HEK293 (cell line): ENCODE measurements around the gene FBXW5.

Experiments
- CTCF ChIA-PET: fragments of 350-600 bp; formaldehyde crosslinking; extraction: SDS; loops from one replicate; lab custom pipeline; 2021; ENCODE audit warnings: antibody characterized with exemption; lab: Yijun Ruan, JAX
- POLR2A ChIA-PET: fragments of 300-600 bp; formaldehyde crosslinking; extraction: SDS; loops from one replicate; lab custom pipeline; 2020; ENCODE audit warnings: antibody characterized with exemption, inconsistent platforms; lab: Yijun Ruan, JAX
- H3K27ac ChIP-seq: fragments of 200-500 bp; sonication (Bioruptor generic); 2 replicates; pipeline ENCODE4 v1.5.1; 2014; ENCODE audit warnings: low read depth, low read length, control low read depth, inconsistent platforms; ENCODE audit errors: extremely low read depth
- H3K36me3 ChIP-seq, 2 experiments: fragments of 200-500 bp in 1 of 2; sonication (Bioruptor generic) in 1 of 2; 1 replicate in 1 of 2; 2 replicates in 1 of 2; pipeline ENCODE4 v1.5.1; 2014 to 2017; ENCODE audit warnings: inconsistent platforms in 2 of 2, low read length in 2 of 2; ENCODE audit not compliant: control insufficient read depth in 2 of 2, insufficient read depth in 1 of 2
- H3K4me1 ChIP-seq: fragments of 200-500 bp; sonication (Bioruptor generic); 2 replicates; pipeline ENCODE4 v1.5.1; 2014; ENCODE audit warnings: mild to moderate bottlenecking, low read length, inconsistent platforms; ENCODE audit not compliant: control insufficient read depth, insufficient read depth
- H3K4me3 ChIP-seq: 2 replicates; pipeline ENCODE4 v1.5.1; 2011; ENCODE audit warnings: low read depth, mild to moderate bottlenecking, control low read depth, low read length, moderate library complexity
- H3K9me3 ChIP-seq: fragments of 200-500 bp; sonication (Bioruptor generic); 2 replicates; pipeline ENCODE4 v1.5.1; 2014; ENCODE audit warnings: low read depth, low read length, inconsistent platforms; ENCODE audit not compliant: control insufficient read depth, insufficient read depth
- GLIS1 ChIP-seq: fragments of 450-650 bp; formaldehyde crosslinking; IDR thresholded peaks from 2 replicates; pipeline ENCODE4 v1.5.1; 2016; ENCODE audit warnings: missing biosample characterization, missing genetic modification characterization
- GLIS2 ChIP-seq: fragments of 450-650 bp; formaldehyde crosslinking; IDR thresholded peaks from 2 replicates; pipeline ENCODE4 v1.5.1; 2016; ENCODE audit warnings: missing biosample characterization, missing genetic modification characterization
- HIC1 ChIP-seq: fragments of 450-650 bp; formaldehyde crosslinking; IDR thresholded peaks from 2 replicates; pipeline ENCODE4 v1.5.1; 2016; ENCODE audit warnings: missing biosample characterization, missing genetic modification characterization
- HOXA7 ChIP-seq: sonication (generic); formaldehyde crosslinking; IDR thresholded peaks from 2 replicates; pipeline ENCODE4 v1.8.1; 2022; ENCODE audit warnings: missing genetic modification reagents, borderline replicate concordance
- TCF7L2 ChIP-seq: IDR thresholded peaks from 2 replicates; pipeline ENCODE4 v1.6.1; 2011; ENCODE audit warnings: low read depth, mild to moderate bottlenecking, inconsistent platforms, low read length, moderate library complexity, borderline replicate concordance
- TSHZ1 ChIP-seq: fragments of 450-650 bp; formaldehyde crosslinking; IDR thresholded peaks from 2 replicates; pipeline ENCODE4 v1.5.1; 2016; ENCODE audit warnings: missing biosample characterization, missing genetic modification characterization, borderline replicate concordance
- ZNF221 ChIP-seq: fragments of 450-650 bp; formaldehyde crosslinking; IDR thresholded peaks from 2 replicates; pipeline ENCODE4 v1.5.1; 2017; ENCODE audit warnings: missing biosample characterization, missing genetic modification characterization, borderline replicate concordance
- ZNF24 ChIP-seq: fragments of 450-650 bp; formaldehyde crosslinking; IDR thresholded peaks from 2 replicates; pipeline ENCODE4 v1.5.1; 2016; ENCODE audit warnings: missing biosample characterization, missing genetic modification characterization
- ZNF449 ChIP-seq: fragments of 450-650 bp; formaldehyde crosslinking; IDR thresholded peaks from 2 replicates; pipeline ENCODE4 v1.5.1; 2017; ENCODE audit warnings: missing biosample characterization, mild to moderate bottlenecking, missing genetic modification characterization, moderate library complexity
- ZNF529 ChIP-seq: fragments of 450-650 bp; formaldehyde crosslinking; IDR thresholded peaks from 2 replicates; pipeline ENCODE4 v1.5.1; 2017; ENCODE audit warnings: missing genetic modification characterization, missing biosample characterization; ENCODE audit not compliant: insufficient replicate concordance
- ZNF548 ChIP-seq: fragments of 450-650 bp; formaldehyde crosslinking; IDR thresholded peaks from 2 replicates; pipeline ENCODE4 v1.5.1; 2016; ENCODE audit warnings: missing biosample characterization, missing genetic modification characterization
- ZNF600 ChIP-seq: fragments of 450-650 bp; formaldehyde crosslinking; IDR thresholded peaks from 2 replicates; pipeline ENCODE4 v1.5.1; 2016; ENCODE audit warnings: missing biosample characterization, missing genetic modification characterization
- ZNF670 ChIP-seq: fragments of 450-650 bp; formaldehyde crosslinking; IDR thresholded peaks from 2 replicates; pipeline ENCODE4 v1.5.1; 2016; ENCODE audit warnings: missing biosample characterization, missing genetic modification characterization, low read depth
- TF ChIP-seq, protein P1 (sequence below): fragments of 450-650 bp; formaldehyde crosslinking; IDR thresholded peaks from 2 replicates; pipeline ENCODE4 v1.5.1; 2017; ENCODE audit warnings: missing biosample characterization, missing genetic modification characterization

FBXW5 gene

GRCh38 chr9:136982232-136983051, 37.9 kb upstream of the FBXW5 start, which contains the start of gene LCNL1:
LCNL1 (plus strand) TSS chr9:136982993; CDS start chr9:136983587, 594 bp downstream.
- ChIA-PET CTCF (interaction anchor here (0.7 to 1.4 kb wide), 3 partner anchors 43 to 289 kb away, joined by 3 to 4 read pairs (median 3); no protein-coding TSS in a partner anchor), POLR2A (interaction anchor here (2.5 kb wide), 1 partner anchor 10 kb away, joined by 13 read pairs; the partner anchor contains the start of gene PAXX)
- H3K4me1 ChIP-seq: no peaks in the 10 kb centered on the region

GRCh38 chr9:136981588-136982231, 37.2 kb upstream of the FBXW5 start:
- TF ChIP-seq HOXA7 (CRISPR knock-in tag): no peak
- TF ChIP-seq GLIS2 (tag by site-specific recombination): peak; percentile 8; the same call in 1 of the 2 replicates
- TF ChIP-seq GLIS1: peak; percentile 71
- no peak overlapping the region for H3K27ac ChIP-seq
- no peaks in the 10 kb centered on the region for H3K9me3 ChIP-seq
- H3K36me3 ChIP-seq: no peaks in the 10 kb centered on the region
- ChIA-PET CTCF (interaction anchor here (0.8 to 1.4 kb wide), 3 partner anchors 11 to 47 kb away, joined by 3 to 4 read pairs (median 3); partner anchors contain the start of gene PAXX), POLR2A (interaction anchor here (2.5 kb wide), 1 partner anchor 11 kb away, joined by 13 read pairs; the partner anchor contains the start of gene PAXX)
- H3K4me1 ChIP-seq: no peaks in the 10 kb centered on the region
- H3K4me3 ChIP-seq: no peak overlapping the region

More at GRCh38 chr9:136982232-136983051, 37.9 kb upstream of the FBXW5 start, which contains the start of gene LCNL1:
- TF ChIP-seq HIC1 (peak; percentile 45; the same call in 1 of the 2 replicates), ZNF548 (tag by site-specific recombination) (no peak)
- no peaks in the 10 kb centered on the region for H3K9me3 ChIP-seq
- H3K36me3 ChIP-seq: no peaks in the 10 kb centered on the region
- no peak within 1 kb of the TSS for H3K27ac ChIP-seq
- no peak within 1 kb of the TSS for H3K4me3 ChIP-seq

DNA sequence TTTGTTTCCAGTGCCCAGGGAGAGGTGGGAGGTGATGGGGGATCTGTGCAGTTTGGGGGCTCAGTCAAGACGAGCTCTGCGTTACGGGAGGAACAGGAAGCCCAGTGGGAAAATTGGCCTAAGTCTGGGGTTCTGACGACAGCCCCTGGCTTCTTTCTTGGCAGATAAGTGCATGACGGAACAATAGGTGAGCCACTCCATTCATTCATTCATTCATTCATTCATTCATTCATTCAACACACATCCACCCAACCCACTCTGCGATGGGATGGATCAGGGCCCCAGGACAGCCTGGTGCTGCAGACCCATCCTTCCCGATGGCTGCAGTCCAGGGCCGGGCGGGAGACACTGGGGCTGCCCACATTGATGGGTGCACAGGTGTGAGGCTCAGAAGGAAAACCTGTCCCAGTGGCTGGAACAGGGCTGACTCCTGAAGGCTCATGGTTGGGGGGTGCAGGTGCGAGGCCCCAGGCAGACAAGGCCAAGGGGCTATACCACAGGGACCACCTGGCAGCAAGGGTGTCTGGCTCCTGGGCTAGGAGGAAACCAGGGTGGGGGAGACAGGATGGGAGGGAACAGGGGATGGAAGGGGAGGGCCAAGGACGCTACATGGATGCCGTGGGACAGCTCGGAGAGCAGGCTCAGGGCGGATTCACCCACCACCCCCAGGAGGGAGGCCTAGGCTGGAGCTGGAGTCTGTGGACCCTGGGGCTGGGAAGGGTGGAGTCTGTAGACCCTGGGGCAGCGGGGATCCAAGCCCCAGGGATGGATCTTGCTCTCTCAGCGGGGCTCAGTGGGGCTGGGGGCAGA, 36.3 kb upstream of the FBXW5 start:
- TF ChIP-seq ZNF449 (tag by site-specific recombination) (no peak), ZNF670 (tag by site-specific recombination) (no peak), TCF7L2 (no peak), ZNF600 (tag by site-specific recombination) (0 out of 2 replicates have a peak, but pooled peaks have one; percentile 14), ZNF529 (tag by site-specific recombination) (no peak), ZNF24 (tag by site-specific recombination) (peak; percentile 98), ZNF221 (tag by site-specific recombination) (no peak), TSHZ1 (tag by site-specific recombination) (no peak)
- TF ChIP-seq, protein P1, sequence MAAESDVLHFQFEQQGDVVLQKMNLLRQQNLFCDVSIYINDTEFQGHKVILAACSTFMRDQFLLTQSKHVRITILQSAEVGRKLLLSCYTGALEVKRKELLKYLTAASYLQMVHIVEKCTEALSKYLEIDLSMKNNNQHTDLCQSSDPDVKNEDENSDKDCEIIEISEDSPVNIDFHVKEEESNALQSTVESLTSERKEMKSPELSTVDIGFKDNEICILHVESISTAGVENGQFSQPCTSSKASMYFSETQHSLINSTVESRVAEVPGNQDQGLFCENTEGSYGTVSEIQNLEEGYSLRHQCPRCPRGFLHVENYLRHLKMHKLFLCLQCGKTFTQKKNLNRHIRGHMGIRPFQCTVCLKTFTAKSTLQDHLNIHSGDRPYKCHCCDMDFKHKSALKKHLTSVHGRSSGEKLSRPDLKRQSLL: no peak
- Histone ChIP-seq H3K36me3 (no peaks in the 10 kb centered on the region), H3K4me3 (no peak overlapping the region), H3K9me3 (no peaks in the 10 kb centered on the region), H3K27ac (no peak overlapping the region), H3K4me1 (no peaks in the 10 kb centered on the region)
- ChIA-PET POLR2A (interaction anchor here (2.5 kb wide), 1 partner anchor 11 kb away, joined by 13 read pairs; the partner anchor contains the start of gene PAXX), CTCF (interaction anchor here (0.8 to 1.4 kb wide), 3 partner anchors 12 to 48 kb away, joined by 3 to 4 read pairs (median 3); partner anchors contain the start of gene PAXX)
